SK-N-SH (cell line): ENCODE data around the gene PURA.

Experiments
- MEF2A ChIP-seq: IDR thresholded peaks from 2 replicates; pipeline ENCODE4 v1.4.0; 2012; ENCODE audit warnings: low read depth, borderline replicate concordance
- POLR2AphosphoS5 ChIP-seq: IDR thresholded peaks from 2 replicates; pipeline ENCODE4 v1.6.1; 2012; ENCODE audit warnings: low read depth, low read length

GRCh38 chr5:140114341-140115185 is 654 bp downstream of the PURA start:
- TF ChIP-seq MEF2A (no peak), POLR2AphosphoS5 (no peak)
